Gastroesophageal sphincter (tissue), 4 donors: ENCODE measurements around the gene KHDRBS1. TPM values are rescaled to one million over a fixed set of nuclear protein-coding genes. Genes with fewer than 3 reads are reported as not detected.

Experiments
- ATAC-seq: fragments of 150-250 bp; one replicate; pipeline ENCODE4 v1.9.1; 2016; ENCODE audit warnings: mild to moderate bottlenecking, moderate library complexity
- H3K27ac ChIP-seq, 4 donors: fragments of 200-600 bp; sonication (generic) in 3 of 4; 1 replicate in 3 of 4; 2 replicates in 1 of 4; pipeline ENCODE4 v1.5.1; 2016 to 2019
- H3K27me3 ChIP-seq: fragments of 200-600 bp; sonication (generic); one replicate; pipeline ENCODE4 v1.5.1; 2019
- H3K36me3 ChIP-seq, 2 donors: fragments of 200-600 bp; sonication (generic); one replicate each; pipeline ENCODE4 v1.5.1; 2019; ENCODE audit warnings: control low read depth in 1 of 2
- H3K4me1 ChIP-seq, 3 donors: fragments of 200-600 bp; sonication (generic); 1 replicate in 2 of 3; 2 replicates in 1 of 3; pipeline ENCODE4 v1.5.1; 2016 to 2019; ENCODE audit warnings: control low read depth in 2 of 3
- H3K4me3 ChIP-seq, 2 donors: fragments of 200-600 bp; sonication (generic); one replicate each; pipeline ENCODE4 v1.5.1; 2019; ENCODE audit warnings: mild to moderate bottlenecking in 1 of 2, moderate library complexity in 1 of 2
- H3K9me3 ChIP-seq, 3 donors: fragments of 200-600 bp; sonication (generic); one replicate each; pipeline ENCODE4 v1.5.1; 2017 to 2019; ENCODE audit warnings: control low read depth in 2 of 3
- CTCF ChIP-seq, 4 experiments: fragments of 200-600 bp in 2 of 4; fragments of 450-650 bp in 2 of 4; sonication (generic) in 1 of 4; IDR thresholded peaks; one replicate each; pipeline ENCODE4 v1.5.1; 2017 to 2019; ENCODE audit warnings: antibody characterized with exemption in 4 of 4, mild to moderate bottlenecking in 2 of 4, moderate library complexity in 2 of 4
- EP300 ChIP-seq: sonication (generic); formaldehyde crosslinking; IDR thresholded peaks from one replicate; pipeline ENCODE4 v1.6.1; 2017; ENCODE audit warnings: antibody characterized with exemption, mild to moderate bottlenecking
- POLR2A ChIP-seq, 2 donors: fragments of 450-650 bp; IDR thresholded peaks; one replicate each; pipeline ENCODE4 v1.6.1; 2017; ENCODE audit warnings: antibody characterized with exemption in 2 of 2, mild to moderate bottlenecking in 2 of 2, moderate library complexity in 1 of 2
- POLR2AphosphoS5 ChIP-seq: sonication (generic); formaldehyde crosslinking; IDR thresholded peaks from one replicate; pipeline ENCODE4 v1.6.1; 2017; ENCODE audit warnings: antibody characterized with exemption
- WGBS, 2 donors: methylation state at CpG; one replicate each; pipeline ENCODE4 v1.1.5; 2018; ENCODE audit warnings: low coverage in 1 of 2; 5-methylcytosine and 5-hydroxymethylcytosine counted together
- total RNA-seq, 4 donors: library from RNA; depleted of rRNA; stranded (reverse); fragments of >200 nt; gene quantifications; one replicate each; pipeline ENCODE4 v1.1.0, GENCODE V29; 2016

The KHDRBS1 gene
- total RNA-seq, 4 donors from 2014 or later = 59.1 to 89.3 (median 64.8) TPM

GRCh38 chr1:32035119-32035518, 21.5 kb downstream of the KHDRBS1 start:
- H3K27ac ChIP-seq = peak overlapping the region in 1 of 4 donors; percentile 22
- TF ChIP-seq POLR2AphosphoS5 = no peak
- TF ChIP-seq EP300 = no peak
- TF ChIP-seq CTCF (IDR thresholded peaks at IDR 0.05) = no peak
- no peak for TF ChIP-seq POLR2A (IDR thresholded peaks at IDR 0.05)
- ATAC-seq = no peak
- 67 to 90% methylated on average over 3 of the region's 3 CpGs for WGBS, 2 donors
- no peaks in the 10 kb centered on the region for H3K27me3 ChIP-seq
- H3K4me3 ChIP-seq = no peak overlapping the region
- H3K9me3 ChIP-seq = no peaks in the 10 kb centered on the region
- H3K36me3 ChIP-seq = peaks cover 9 to 85% of the 10 kb centered on the region in 2 donors
- peaks cover 4 to 59% (median 9%) of the 10 kb centered on the region in 3 donors for H3K4me1 ChIP-seq

- no peak for TF ChIP-seq POLR2AphosphoS5
- TF ChIP-seq EP300 = no peak
- no peak for TF ChIP-seq CTCF (IDR thresholded peaks at IDR 0.05)
- no peak for TF ChIP-seq POLR2A (IDR thresholded peaks at IDR 0.05)
- Histone ChIP-seq H3K36me3 (peaks cover 6 to 77% of the 10 kb centered on the region in 2 donors), H3K27me3 (no peaks in the 10 kb centered on the region), H3K4me1 (peaks cover 0 to 18% (median 0%) of the 10 kb centered on the region in 3 donors), H3K27ac (no peak overlapping the region), H3K9me3 (no peaks in the 10 kb centered on the region), H3K4me3 (no peak overlapping the region)
- WGBS, 2 donors = 68 to 80% methylated on average over 1 to 2 of the region's 3 CpGs
- ATAC-seq = no peak
Observed at GRCh38 chr1:32040711-32041110, 27.0 kb downstream of the KHDRBS1 start.

GRCh38 chr1:32042330-32042729, 28.7 kb downstream of the KHDRBS1 start:
- no peaks in the 10 kb centered on the region for H3K27me3 ChIP-seq
- H3K4me3 ChIP-seq = no peak overlapping the region
- TF ChIP-seq POLR2A (IDR thresholded peaks at IDR 0.05) (no peak), POLR2AphosphoS5 (no peak), EP300 (no peak), CTCF (IDR thresholded peaks at IDR 0.05) (no peak)
- no peak overlapping the region for H3K27ac ChIP-seq
- no peaks in the 10 kb centered on the region for H3K9me3 ChIP-seq
- peaks cover 6 to 63% of the 10 kb centered on the region in 2 donors for H3K36me3 ChIP-seq
- WGBS, 2 donors = 63 to 74% methylated on average over 5 of the region's 5 CpGs
- peaks cover 0 to 16% (median 0%) of the 10 kb centered on the region in 3 donors for H3K4me1 ChIP-seq
- no peak for ATAC-seq

- 64 to 80% methylated on average over 1 of the region's 1 CpG for WGBS, 2 donors
- Histone ChIP-seq H3K4me1 (peaks cover 0 to 9% (median 0%) of the 10 kb centered on the region in 3 donors), H3K27me3 (no peaks in the 10 kb centered on the region), H3K36me3 (peaks cover 3 to 44% of the 10 kb centered on the region in 2 donors), H3K4me3 (no peak overlapping the region), H3K9me3 (no peaks in the 10 kb centered on the region), H3K27ac (no peak overlapping the region)
- no peak for TF ChIP-seq EP300
- no peak for TF ChIP-seq POLR2AphosphoS5
- no peak for TF ChIP-seq CTCF (IDR thresholded peaks at IDR 0.05)
- TF ChIP-seq POLR2A (IDR thresholded peaks at IDR 0.05) = no peak
- no peak for ATAC-seq
Observed at GRCh38 chr1:32044234-32044633, 30.6 kb downstream of the KHDRBS1 start.

- Histone ChIP-seq H3K27me3 (no peaks in the 10 kb centered on the region), H3K9me3 (no peaks in the 10 kb centered on the region), H3K4me1 (no peaks in the 10 kb centered on the region), H3K27ac (no peak overlapping the region), H3K36me3 (peaks cover 3 to 28% of the 10 kb centered on the region in 2 donors), H3K4me3 (no peak overlapping the region)
- TF ChIP-seq EP300 = no peak
- no peak for TF ChIP-seq CTCF (IDR thresholded peaks at IDR 0.05)
- no peak for TF ChIP-seq POLR2A (IDR thresholded peaks at IDR 0.05)
- TF ChIP-seq POLR2AphosphoS5 = no peak
- WGBS, 2 donors = 95 to 100% methylated on average over 2 of the region's 2 CpGs
- no peak for ATAC-seq
Observed at GRCh38 chr1:32045772-32046171, 32.1 kb downstream of the KHDRBS1 start.
